Muscle layer of duodenum (tissue), 2 donors: ENCODE results near the gene PTPRS.
A peak's percentile ranks its signal among the peaks of the same experiment; 100 is the strongest.

ENCODE experiments used
- H3K27ac ChIP-seq: one replicate; pipeline ENCODE4 v1.7.0; 2013; ENCODE audit warnings: mild to moderate bottlenecking, low read length
- H3K27me3 ChIP-seq: one replicate; pipeline ENCODE4 v1.7.0; 2013; ENCODE audit warnings: low read depth, mild to moderate bottlenecking, control low read depth, low read length
- H3K36me3 ChIP-seq, 2 donors: one replicate each; pipeline ENCODE4 v1.7.0; 2013; ENCODE audit warnings: low read length in 2 of 2, control low read depth in 1 of 2, mild to moderate bottlenecking in 1 of 2; ENCODE audit not compliant: insufficient read depth in 2 of 2, control insufficient read depth in 1 of 2
- H3K4me1 ChIP-seq, 2 donors: one replicate each; pipeline ENCODE4 v1.7.0; 2013; ENCODE audit warnings: low read length in 2 of 2, mild to moderate bottlenecking in 2 of 2, control low read depth in 1 of 2, moderate library complexity in 1 of 2; ENCODE audit not compliant: insufficient read depth in 2 of 2, control insufficient read depth in 1 of 2
- H3K4me3 ChIP-seq, 2 donors: one replicate each; pipeline ENCODE4 v1.7.0; 2013; ENCODE audit warnings: low read length in 2 of 2, low read depth in 1 of 2, mild to moderate bottlenecking in 1 of 2
- H3K9me3 ChIP-seq, 2 donors: one replicate each; pipeline ENCODE4 v1.7.0; 2013; ENCODE audit warnings: low read length in 2 of 2, control low read depth in 1 of 2, mild to moderate bottlenecking in 1 of 2; ENCODE audit not compliant: control insufficient read depth in 1 of 2
- donor health status: healthy.

PTPRS gene

GRCh38 chr19:5291588-5292193 is 48.9 kb downstream of the PTPRS start:
- Histone ChIP-seq H3K36me3 (no peaks in the 10 kb centered on the region), H3K27me3 (no peaks in the 10 kb centered on the region), H3K9me3 (no peaks in the 10 kb centered on the region), H3K4me1 (peaks cover 0 to 51% of the 10 kb centered on the region in 2 donors), H3K4me3 (peak overlapping the region; percentile 62 to 65), H3K27ac (no peak overlapping the region)
